Cardiac muscle cell (in vitro differentiated cells and primary cell): Measurements from ENCODE around the gene TP53RK. TPM values are rescaled to one million over a fixed set of nuclear protein-coding genes. Genes with fewer than 3 reads are reported as not detected.

ENCODE experiments used
- DNase-seq, 2 donors: peaks; one replicate each; pipeline versions ENCODE4 v3.0.0 to v3.0.0-alpha.2; 2010 to 2017; ENCODE audit warnings: low read depth in 1 of 2, low spot score in 1 of 2
- H3K27ac ChIP-seq: fragments of 200-600 bp; sonication (generic); 2 replicates; pipeline ENCODE4 v1.5.1; 2016
- H3K27me3 ChIP-seq: fragments of 200-600 bp; sonication (generic); 2 replicates; pipeline ENCODE4 v1.6.0; 2016; ENCODE audit warnings: control low read depth
- H3K36me3 ChIP-seq: fragments of 200-600 bp; sonication (generic); 2 replicates; pipeline ENCODE4 v1.5.1; 2016; ENCODE audit warnings: control low read depth
- H3K4me1 ChIP-seq: fragments of 200-600 bp; sonication (generic); 2 replicates; pipeline ENCODE4 v1.8.1; 2017; ENCODE audit warnings: low read depth, mild to moderate bottlenecking, mixed run types
- H3K4me3 ChIP-seq: fragments of 200-600 bp; sonication (generic); 2 replicates; pipeline ENCODE4 v1.5.1; 2016; ENCODE audit warnings: mild to moderate bottlenecking
- H3K9me3 ChIP-seq: fragments of 200-600 bp; sonication (generic); 2 replicates; pipeline ENCODE4 v1.5.1; 2017; ENCODE audit warnings: low read depth, mild to moderate bottlenecking, control low read depth
- CTCF ChIP-seq: IDR thresholded peaks from 2 replicates; pipeline ENCODE4 v1.5.1; 2012; ENCODE audit warnings: low read depth, mild to moderate bottlenecking, low read length
- polyA plus RNA-seq: library from polyadenylated mRNA; unstranded; fragments of >200 nt; fragmentation: Nextera tagmentation; extraction: Ambion mirVana; gene quantifications from 2 replicates; pipeline ENCODE4 v1.2.1, GENCODE V29; 2016
- total RNA-seq: library from RNA; depleted of rRNA; stranded (reverse); fragments of >200 nt; gene quantifications from 2 replicates; pipeline ENCODE4 v1.2.3, GENCODE V29; 2016

Gene TP53RK
- total RNA-seq (19.6 and 21.2 TPM in 2 replicates), polyA plus RNA-seq (15.8 and 16.1 TPM in 2 replicates)

- no peaks in the 10 kb centered on the region for H3K27me3 ChIP-seq
- peak within 1 kb of the TSS; percentile 89 for H3K27ac ChIP-seq
- no peak for TF ChIP-seq CTCF
- DNase-seq = peak; percentile 98 to 100
- H3K4me3 ChIP-seq = peak within 1 kb of the TSS; percentile 64
- H3K4me1 ChIP-seq = peaks cover 7% of the 10 kb centered on the region
- no peaks in the 10 kb centered on the region for H3K9me3 ChIP-seq
- H3K36me3 ChIP-seq = no peaks in the 10 kb centered on the region
These were observed at the start of gene TP53RK for GRCh38 chr20:46689082-46689753. TP53RK (minus strand) TSS chr20:46689444; CDS start chr20:46689414, 30 bp downstream.

DNA sequence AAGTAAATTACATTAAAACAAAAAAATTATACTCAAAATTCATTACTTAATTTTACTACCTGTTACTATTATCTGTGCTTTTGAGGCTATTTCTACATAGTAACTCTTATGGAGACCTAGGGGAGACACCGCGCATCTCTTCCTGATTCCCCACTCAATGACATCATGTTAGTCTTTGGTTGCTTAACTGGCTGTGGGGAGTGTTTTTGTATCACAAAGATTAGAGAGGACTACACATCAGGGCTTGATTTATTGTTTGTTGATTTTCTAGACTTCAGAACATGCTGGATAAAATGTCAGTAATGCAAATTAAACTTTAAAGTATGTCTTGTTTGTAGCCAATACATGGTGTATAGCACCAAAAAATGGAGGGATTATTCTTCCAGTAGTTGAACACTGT lies 46.2 kb upstream of the TP53RK start:
- DNase-seq = no peak
- H3K4me1 ChIP-seq = no peaks in the 10 kb centered on the region
- TF ChIP-seq CTCF = no peak
- H3K4me3 ChIP-seq = no peak overlapping the region
- H3K27ac ChIP-seq = no peak overlapping the region
- no peaks in the 10 kb centered on the region for H3K36me3 ChIP-seq
- H3K27me3 ChIP-seq = no peaks in the 10 kb centered on the region
- no peaks in the 10 kb centered on the region for H3K9me3 ChIP-seq

- no peaks in the 10 kb centered on the region for H3K9me3 ChIP-seq
- DNase-seq = no peak
- H3K4me3 ChIP-seq = no peak overlapping the region
- no peaks in the 10 kb centered on the region for H3K4me1 ChIP-seq
- H3K27me3 ChIP-seq = no peaks in the 10 kb centered on the region
- no peaks in the 10 kb centered on the region for H3K36me3 ChIP-seq
- no peak for TF ChIP-seq CTCF
- H3K27ac ChIP-seq = no peak overlapping the region
These were observed 42.5 kb upstream of the TP53RK start for GRCh38 chr20:46731770-46732169.

GRCh38 chr20:46725186-46726165 lies 36.2 kb upstream of the TP53RK start:
- Histone ChIP-seq H3K4me1 (no peaks in the 10 kb centered on the region), H3K9me3 (no peaks in the 10 kb centered on the region), H3K36me3 (no peaks in the 10 kb centered on the region), H3K27me3 (no peaks in the 10 kb centered on the region), H3K27ac (no peak overlapping the region), H3K4me3 (no peak overlapping the region)
- DNase-seq = no peak
- no peak for TF ChIP-seq CTCF

DNA sequence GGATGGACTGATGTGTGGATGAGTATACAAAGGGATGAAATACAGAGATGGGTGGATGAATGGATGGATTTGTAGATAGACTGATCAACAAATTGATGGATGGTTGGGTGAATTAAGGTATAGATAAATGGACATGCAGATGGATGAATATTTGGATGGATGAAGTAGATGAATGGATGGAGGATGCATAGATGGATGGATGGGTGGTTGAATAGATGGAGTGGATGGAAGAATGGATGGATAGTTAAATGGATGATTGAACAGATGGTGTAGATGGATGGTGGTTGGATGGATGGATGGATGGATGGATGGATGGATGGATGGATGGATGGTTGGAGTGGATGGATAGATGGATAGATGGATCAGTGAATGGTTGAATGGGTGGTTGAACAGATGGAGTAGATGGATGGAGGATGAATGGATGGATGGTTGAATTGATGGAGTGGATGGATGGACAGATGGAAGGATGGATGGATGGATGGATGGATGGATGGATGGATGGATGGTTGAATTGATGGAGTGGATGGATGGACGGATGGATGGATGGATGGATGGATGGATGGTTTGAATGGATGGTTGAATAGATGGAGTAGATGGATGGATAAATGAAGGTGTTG lies 35.2 kb upstream of the TP53RK start:
- no peak for DNase-seq
- no peak for TF ChIP-seq CTCF
- Histone ChIP-seq H3K9me3 (no peaks in the 10 kb centered on the region), H3K4me3 (no peak overlapping the region), H3K4me1 (no peaks in the 10 kb centered on the region), H3K27me3 (no peaks in the 10 kb centered on the region), H3K27ac (no peak overlapping the region), H3K36me3 (no peaks in the 10 kb centered on the region)
